HepG2 (cell line): ENCODE data around the gene TCEAL9. TPM values are rescaled to one million over a fixed set of nuclear protein-coding genes. Genes with fewer than 3 reads are reported as not detected.

Experiments
- ATAC-seq: fragments of 200-7000 bp; cut with Tn5 transposase; 3 replicates; pipeline ENCODE4 v1.9.1; 2020; ENCODE audit warnings: mild to moderate bottlenecking, moderate library complexity
- BruUV-seq: library from RNA; stranded (reverse); fragments of 400-500 nt; replicated peaks from 2 replicates; lab custom pipeline; 2021; lab: Mats Ljungman, UMichigan
- CTCF ChIA-PET: fragments of 300-600 bp; formaldehyde crosslinking; extraction: SDS; loops from one replicate; lab custom pipeline; 2021; ENCODE audit warnings: low total read pairs, inconsistent platforms, low intra/inter-chr PET ratio; lab: Yijun Ruan, JAX
- POLR2A ChIA-PET: fragments of 350-600 bp; sonication (Branson Sonifier 250); formaldehyde crosslinking; loops from one replicate; lab custom pipeline; 2020; ENCODE audit warnings: antibody characterized with exemption, inconsistent platforms; lab: Yijun Ruan, JAX
- DNase-seq: peaks from one replicate; pipeline ENCODE4 v3.0.0-alpha.2; 2015; ENCODE audit warnings: low spot score
- FAIRE-seq: peaks from 3 replicates; lab custom pipeline; 2011; peaks lifted over from hg19 to GRCh38; lab: Jason Lieb, UNC
- H2AFZ ChIP-seq: one replicate; pipeline ENCODE4 v1.6.1; 2011; ENCODE audit warnings: low read length, inconsistent platforms
- H3K27ac ChIP-seq: fragments of 300-600 bp; 3 replicates; pipeline ENCODE4 v1.8.0; 2011; ENCODE audit warnings: mixed run types, mild to moderate bottlenecking, mixed read lengths, low read length, inconsistent platforms; ENCODE audit not compliant: insufficient read depth; ENCODE audit errors: extremely low read length
- H3K27me3 ChIP-seq, 2 experiments: fragments of 200-600 bp in 1 of 2; 2 replicates in 1 of 2; 3 replicates in 1 of 2; pipeline versions ENCODE4 v1.6.0 to v1.8.0; 2011; ENCODE audit warnings: low read length in 2 of 2, mild to moderate bottlenecking in 2 of 2, moderate library complexity in 2 of 2, inconsistent platforms in 1 of 2; ENCODE audit not compliant: insufficient read depth in 2 of 2, control insufficient read depth in 1 of 2
- H3K36me3 ChIP-seq, 2 experiments: fragments of 200-600 bp in 1 of 2; replicated peaks in 1 of 2; 2 replicates in 1 of 2; 3 replicates in 1 of 2; pipeline versions ENCODE4 v1.5.1 to v1.8.0; 2011; ENCODE audit warnings: low read length in 2 of 2, inconsistent platforms in 1 of 2; ENCODE audit not compliant: insufficient read depth in 2 of 2, control insufficient read depth in 1 of 2
- H3K4me1 ChIP-seq: 2 replicates; pipeline ENCODE4 v1.5.1; 2012; ENCODE audit warnings: low read length, inconsistent platforms; ENCODE audit not compliant: insufficient read depth
- H3K4me2 ChIP-seq: 2 replicates; pipeline ENCODE4 v1.6.0; 2011; ENCODE audit warnings: low read depth, low read length, inconsistent platforms
- H3K4me3 ChIP-seq, 3 experiments: fragments of 200-600 bp in 1 of 3; sonication (generic), shearing (Covaris generic) in 1 of 3; replicated peaks in 1 of 3; 2 replicates each; pipeline ENCODE4 v1.5.1; 2011 to 2016; ENCODE audit warnings: low read length in 3 of 3, inconsistent platforms in 2 of 3, low read depth in 2 of 3, mild to moderate bottlenecking in 2 of 3, control low read depth in 1 of 3, mixed read lengths in 1 of 3; ENCODE audit not compliant: insufficient read depth in 1 of 3
- H3K79me2 ChIP-seq: one replicate; pipeline ENCODE4 v1.6.1; 2011; ENCODE audit warnings: low read length, inconsistent platforms; ENCODE audit not compliant: insufficient read depth
- H3K9ac ChIP-seq: 2 replicates; pipeline ENCODE4 v1.6.0; 2011; ENCODE audit warnings: mild to moderate bottlenecking, low read depth, low read length, inconsistent platforms; ENCODE audit not compliant: insufficient read depth
- H3K9me3 ChIP-seq: 2 replicates; pipeline ENCODE4 v1.5.1; 2012; ENCODE audit warnings: mild to moderate bottlenecking, low read length
- H4K20me1 ChIP-seq: 2 replicates; pipeline ENCODE4 v1.6.0; 2011; ENCODE audit warnings: inconsistent platforms, mild to moderate bottlenecking, low read length, moderate library complexity; ENCODE audit not compliant: insufficient read depth
- JUNB ChIP-seq: sonication (generic); formaldehyde crosslinking; IDR thresholded peaks from 2 replicates; pipeline ENCODE4 v1.8.0; 2022; ENCODE audit warnings: missing genetic modification reagents, mild to moderate bottlenecking, borderline replicate concordance
- JUND ChIP-seq: sonication (generic); formaldehyde crosslinking; IDR thresholded peaks from 2 replicates; pipeline ENCODE4 v1.8.0; 2022; ENCODE audit warnings: mild to moderate bottlenecking, missing genetic modification reagents
- LCORL ChIP-seq, 2 experiments: fragments of 450-650 bp in 1 of 2; sonication (generic) in 1 of 2; formaldehyde crosslinking in 1 of 2; IDR thresholded peaks; 2 replicates each; pipeline versions ENCODE4 v1.5.0 to v1.6.1; 2017 to 2020; ENCODE audit warnings: antibody characterized with exemption in 1 of 2, missing genetic modification reagents in 1 of 2
- MAZ ChIP-seq, 2 experiments: sonication (generic) in 1 of 2; formaldehyde crosslinking in 1 of 2; IDR thresholded peaks; 2 replicates each; pipeline versions ENCODE4 v1.5.0 to v1.6.1; 2012 to 2020; ENCODE audit warnings: low read depth in 2 of 2, mild to moderate bottlenecking in 2 of 2, borderline replicate concordance in 1 of 2, improper control_type of control experiment in 1 of 2, low read length in 1 of 2, missing genetic modification reagents in 1 of 2, moderate library complexity in 1 of 2
- MZF1 ChIP-seq: sonication (generic); formaldehyde crosslinking; IDR thresholded peaks from 2 replicates; pipeline ENCODE4 v1.8.1; 2023; ENCODE audit warnings: mild to moderate bottlenecking, missing genetic modification reagents, borderline replicate concordance
- NPAS2 ChIP-seq: sonication (generic); formaldehyde crosslinking; IDR thresholded peaks from 2 replicates; pipeline ENCODE4 v1.8.0; 2022; ENCODE audit warnings: mild to moderate bottlenecking, missing genetic modification reagents, borderline replicate concordance
- RXRB ChIP-seq: IDR thresholded peaks from 2 replicates; pipeline ENCODE4 v1.6.1; 2016; ENCODE audit warnings: borderline replicate concordance, missing genetic modification reagents, missing compliant biosample characterization
- ZNF225 ChIP-seq: sonication (generic); formaldehyde crosslinking; IDR thresholded peaks from 2 replicates; pipeline ENCODE4 v1.4.0; 2020; ENCODE audit warnings: mild to moderate bottlenecking, missing genetic modification reagents
- ZNF790 ChIP-seq: sonication (generic); formaldehyde crosslinking; IDR thresholded peaks from 2 replicates; pipeline ENCODE4 v1.8.0; 2022; ENCODE audit warnings: missing genetic modification reagents, mild to moderate bottlenecking, borderline replicate concordance
- WGBS: methylation state at CpG from one replicate; pipeline ENCODE4 v1.1.6; 2017; ENCODE audit warnings: low lambda C conversion rate; 5-methylcytosine and 5-hydroxymethylcytosine counted together
- in situ Hi-C: cut with HindIII; loops from 2 replicates; pipeline ENCODE4 v1.10.0; 2017; ENCODE audit warnings: low pct_unique_long_range_greater_than_20kb; ENCODE audit not compliant: extremely low pct_ligation_motif_present
- intact Hi-C: fragments of 100-400 bp; cut with micrococcal nuclease; formaldehyde crosslinking; loops from one replicate; pipeline ENCODE4 v1.10.0; 2022; ENCODE audit not compliant: unreplicated experiment
- polyA plus RNA-seq, 8 experiments: library from polyadenylated mRNA; depleted of rRNA in 3 of 8; stranded (reverse) in 7 of 8; unstranded in 1 of 8; fragments of >200 nt; fragmentation: Illumina TruSeq in 4 of 8; extraction: Trizol in 4 of 8; gene quantifications; 2 replicates each; pipeline versions ENCODE4 v1.2.1 to v1.2.3, GENCODE V29; 2011 to 2016; ENCODE audit warnings: low read depth in 4 of 8, missing spikeins in 1 of 8, mixed read lengths in 1 of 8; ENCODE audit not compliant: insufficient read depth in 1 of 8
- total RNA-seq, 5 experiments: library from RNA; depleted of rRNA; stranded (reverse); fragments of >200 nt; fragmentation: Illumina TruSeq; extraction: Trizol; gene quantifications; 2 replicates each; pipeline ENCODE4 v1.2.3, GENCODE V29; 2016; ENCODE audit warnings: low read depth in 1 of 5
- TF ChIP-seq, protein P1 (sequence below): sonication (generic); formaldehyde crosslinking; IDR thresholded peaks from 2 replicates; pipeline ENCODE4 v1.8.0; 2022; ENCODE audit warnings: mild to moderate bottlenecking, missing genetic modification reagents
- TF ChIP-seq, protein P2 (sequence below): sonication (generic); formaldehyde crosslinking; IDR thresholded peaks from 2 replicates; pipeline ENCODE4 v1.4.0; 2020; ENCODE audit warnings: missing genetic modification reagents; ENCODE audit errors: not compliant biosample characterization
- TF ChIP-seq, protein P3 (sequence below): sonication (generic); formaldehyde crosslinking; conservative IDR thresholded peaks from 2 replicates; pipeline ENCODE4 v1.4.0; 2020; ENCODE audit warnings: missing genetic modification reagents

The TCEAL9 gene
- total and polyA plus RNA-seq, 2 of the 13 experiments (the other 11 are each of a cell fraction or from before 2014, with no cell fraction given): 15.8 to 45.8 TPM

DNA sequence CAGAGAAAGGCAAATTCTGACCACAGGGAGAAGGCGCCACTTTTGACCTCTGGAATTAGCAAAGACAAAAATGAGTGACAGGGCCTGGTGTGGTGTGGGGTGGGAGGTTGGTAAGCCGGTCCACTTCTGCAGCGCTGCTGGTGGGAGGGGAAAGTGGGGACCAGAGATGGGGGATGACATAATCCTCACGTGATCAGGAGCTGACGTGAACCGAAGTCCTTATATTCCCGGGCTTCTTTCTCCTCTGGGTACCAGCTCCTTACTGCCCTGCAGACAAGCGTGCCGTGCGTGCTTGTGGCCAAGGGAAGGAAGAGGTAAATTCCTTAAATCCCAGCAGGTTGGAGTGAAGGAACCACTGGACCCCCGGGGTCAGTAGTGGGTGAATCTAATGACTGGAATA is 26.3 kb upstream of the TCEAL9 start, which contains the start of gene TCEAL7:
Gene TCEAL7 (plus strand): TSS at position 249 of the 400 bp plus-strand sequence. CDS start 1,165 bp downstream, outside the sequence.
- ChIA-PET POLR2A (no interaction called here), CTCF (no interaction called here)
- no peak within 1 kb of the TSS for H3K9ac ChIP-seq

More for the DNA sequence above, 26.3 kb upstream of the TCEAL9 start, which contains the start of gene TCEAL7:
- H3K36me3 ChIP-seq: no peaks in the 10 kb centered on the region
- TF ChIP-seq, protein P1, sequence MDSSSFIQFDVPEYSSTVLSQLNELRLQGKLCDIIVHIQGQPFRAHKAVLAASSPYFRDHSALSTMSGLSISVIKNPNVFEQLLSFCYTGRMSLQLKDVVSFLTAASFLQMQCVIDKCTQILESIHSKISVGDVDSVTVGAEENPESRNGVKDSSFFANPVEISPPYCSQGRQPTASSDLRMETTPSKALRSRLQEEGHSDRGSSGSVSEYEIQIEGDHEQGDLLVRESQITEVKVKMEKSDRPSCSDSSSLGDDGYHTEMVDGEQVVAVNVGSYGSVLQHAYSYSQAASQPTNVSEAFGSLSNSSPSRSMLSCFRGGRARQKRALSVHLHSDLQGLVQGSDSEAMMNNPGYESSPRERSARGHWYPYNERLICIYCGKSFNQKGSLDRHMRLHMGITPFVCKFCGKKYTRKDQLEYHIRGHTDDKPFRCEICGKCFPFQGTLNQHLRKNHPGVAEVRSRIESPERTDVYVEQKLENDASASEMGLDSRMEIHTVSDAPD (CRISPR knock-in tag): no peak
- no peak for TF ChIP-seq MAZ (IDR thresholded peaks at IDR 0.05; ENCODE audit: borderline replicate concordance, low read depth, low read length)
- TF ChIP-seq MAZ (CRISPR knock-in tag; IDR thresholded peaks at IDR 0.05; ENCODE audit: low read depth): no peak
- TF ChIP-seq ZNF790 (CRISPR knock-in tag): no peak
- TF ChIP-seq ZNF225 (CRISPR knock-in tag): no peak
- no peak for TF ChIP-seq JUND (CRISPR knock-in tag)
- no peak for TF ChIP-seq NPAS2 (CRISPR knock-in tag)
- TF ChIP-seq RXRB (CRISPR knock-in tag): no peak
- no peak for TF ChIP-seq MZF1
- TF ChIP-seq JUNB (CRISPR knock-in tag): no peak
- TF ChIP-seq, protein P2, sequence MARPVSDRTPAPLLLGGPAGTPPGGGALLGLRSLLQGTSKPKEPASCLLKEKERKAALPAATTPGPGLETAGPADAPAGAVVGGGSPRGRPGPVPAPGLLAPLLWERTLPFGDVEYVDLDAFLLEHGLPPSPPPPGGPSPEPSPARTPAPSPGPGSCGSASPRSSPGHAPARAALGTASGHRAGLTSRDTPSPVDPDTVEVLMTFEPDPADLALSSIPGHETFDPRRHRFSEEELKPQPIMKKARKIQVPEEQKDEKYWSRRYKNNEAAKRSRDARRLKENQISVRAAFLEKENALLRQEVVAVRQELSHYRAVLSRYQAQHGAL: no peak
- TF ChIP-seq LCORL (IDR thresholded peaks at IDR 0.05): no peak
- TF ChIP-seq LCORL (CRISPR knock-in tag; IDR thresholded peaks at IDR 0.05): no peak
- TF ChIP-seq, protein P3, sequence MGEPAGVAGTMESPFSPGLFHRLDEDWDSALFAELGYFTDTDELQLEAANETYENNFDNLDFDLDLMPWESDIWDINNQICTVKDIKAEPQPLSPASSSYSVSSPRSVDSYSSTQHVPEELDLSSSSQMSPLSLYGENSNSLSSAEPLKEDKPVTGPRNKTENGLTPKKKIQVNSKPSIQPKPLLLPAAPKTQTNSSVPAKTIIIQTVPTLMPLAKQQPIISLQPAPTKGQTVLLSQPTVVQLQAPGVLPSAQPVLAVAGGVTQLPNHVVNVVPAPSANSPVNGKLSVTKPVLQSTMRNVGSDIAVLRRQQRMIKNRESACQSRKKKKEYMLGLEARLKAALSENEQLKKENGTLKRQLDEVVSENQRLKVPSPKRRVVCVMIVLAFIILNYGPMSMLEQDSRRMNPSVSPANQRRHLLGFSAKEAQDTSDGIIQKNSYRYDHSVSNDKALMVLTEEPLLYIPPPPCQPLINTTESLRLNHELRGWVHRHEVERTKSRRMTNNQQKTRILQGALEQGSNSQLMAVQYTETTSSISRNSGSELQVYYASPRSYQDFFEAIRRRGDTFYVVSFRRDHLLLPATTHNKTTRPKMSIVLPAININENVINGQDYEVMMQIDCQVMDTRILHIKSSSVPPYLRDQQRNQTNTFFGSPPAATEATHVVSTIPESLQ (CRISPR knock-in tag): no peak
- TF ChIP-seq, all 625 proteins: peak for 0
- Histone ChIP-seq H3K4me1 (no peaks in the 10 kb centered on the region), H3K9me3 (no peaks in the 10 kb centered on the region), H3K4me2 (no peak within 1 kb of the TSS), H3K79me2 (no peaks in the 10 kb centered on the region), H3K27ac (no peak within 1 kb of the TSS), H3K27me3 (no peaks in the 10 kb centered on the region), H2AFZ (no peak within 1 kb of the TSS), H4K20me1 (no peaks in the 10 kb centered on the region), H3K4me3 (no peak within 1 kb of the TSS)
- 0% methylated on average over 1 of the region's 11 CpGs for WGBS
- no TSS peak for BruUV-seq
- ATAC-seq (no peak), FAIRE-seq (no peak), DNase-seq (no peak)
- in situ Hi-C loops (no loop called here), intact Hi-C loops (no loop called here)
